CD4-positive, alpha-beta T cell treated with Interferon gamma for 1 hour (primary cell): Measurements from ENCODE around the gene CENPX.
"Not testable (repeated sequence)": the region's sequence is repeated elsewhere in the genome, so short reads cannot be mapped to it uniquely, and the experiment has no call there.

ENCODE experiments used
- DNase-seq: peaks from one replicate; pipeline ENCODE4 v3.0.0-alpha.2; 2020

Gene CENPX

GRCh38 chr17:81995463-81996231 is 27.0 kb downstream of the CENPX start:
- DNase-seq, result no peak

- no peak for DNase-seq
Measured at GRCh38 chr17:81994593-81995462, 27.9 kb downstream of the CENPX start.

GRCh38 chr17:81993729-81994592 is 28.7 kb downstream of the CENPX start:
- no peak for DNase-seq

GRCh38 chr17:81992306-81993102 is 30.2 kb downstream of the CENPX start:
- DNase-seq, result no peak

- no peak for DNase-seq
Measured at GRCh38 chr17:81991684-81992305, 30.9 kb downstream of the CENPX start.

- DNase-seq, result no peak
Measured at GRCh38 chr17:81990836-81991683, 31.6 kb downstream of the CENPX start.

- no peak for DNase-seq
Measured at GRCh38 chr17:81987161-81987770, 35.4 kb downstream of the CENPX start.

GRCh38 chr17:81986606-81987005 is 36.1 kb downstream of the CENPX start:
- no peak for DNase-seq

- DNase-seq, result no peak
Measured at GRCh38 chr17:81984773-81985410, 37.8 kb downstream of the CENPX start.

- no peak for DNase-seq
Measured at GRCh38 chr17:81983639-81984373, 38.9 kb downstream of the CENPX start.

- no peak for DNase-seq
Measured at GRCh38 chr17:81983011-81983638, 39.6 kb downstream of the CENPX start.

GRCh38 chr17:81981511-81981910 is 41.2 kb downstream of the CENPX start:
- not testable (repeated sequence) for DNase-seq

GRCh38 chr17:81980707-81981343 is 41.9 kb downstream of the CENPX start:
- DNase-seq, result no peak

GRCh38 chr17:81980122-81980521 is 42.6 kb downstream of the CENPX start:
- DNase-seq, result no peak

- no peak for DNase-seq
Measured at GRCh38 chr17:81978524-81979298, 44.0 kb downstream of the CENPX start.

- DNase-seq, result peak; percentile 89
Measured at GRCh38 chr17:81977211-81977808, 45.4 kb downstream of the CENPX start, which contains the start of gene ASPSCR1. Gene ASPSCR1, plus strand, starts transcription at chr17:81977629. Its CDS starts 18 bp downstream, at chr17:81977647.
